Stimulated activated naive CD4-positive, alpha-beta T cell (primary cell): ENCODE results near the gene CCNY.
"Not testable (repeated sequence)": the region's sequence is repeated elsewhere in the genome, so short reads cannot be mapped to it uniquely, and the experiment has no call there.

Experiments
- DNase-seq, 6 experiments: peaks; one replicate each; lab custom pipeline; 2025; lab: John Stamatoyannopoulos, UW

CCNY gene

GRCh38 chr10:35384265-35384868, 48.1 kb downstream of the CCNY start:
- no peak for DNase-seq

DNA sequence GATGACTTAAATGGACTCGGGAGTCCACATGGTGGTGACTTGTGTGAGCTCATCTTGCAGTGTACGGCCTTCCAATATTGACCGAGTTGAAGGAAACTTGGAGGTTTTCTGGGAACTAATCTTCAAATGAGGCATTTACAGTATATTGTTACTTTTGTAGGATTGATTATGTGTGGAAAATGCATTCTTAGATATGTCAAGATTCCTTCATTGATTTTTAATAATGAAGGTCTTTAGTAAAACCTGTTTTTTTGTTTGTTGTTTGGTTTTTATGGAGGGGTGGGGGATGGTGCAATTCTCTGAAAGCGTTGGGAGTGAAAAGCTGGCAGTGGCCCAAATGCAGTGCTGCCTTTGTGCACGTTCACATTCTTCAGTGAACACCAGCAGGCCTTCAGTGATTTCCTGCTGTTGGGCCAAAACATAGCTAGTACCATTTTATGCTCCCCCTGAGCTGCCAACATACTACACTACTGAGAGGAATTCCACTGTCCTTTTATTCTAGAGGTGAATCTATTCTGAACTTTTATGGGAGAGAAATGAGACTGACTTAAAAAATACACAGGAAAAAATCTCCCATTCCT, 50.4 kb downstream of the CCNY start:
- DNase-seq: no peak

- DNase-seq: no peak
These were observed 51.5 kb downstream of the CCNY start for GRCh38 chr10:35387768-35388167.

GRCh38 chr10:35388197-35388596, 51.9 kb downstream of the CCNY start:
- DNase-seq: no peak

- DNase-seq: no peak
These were observed 52.4 kb downstream of the CCNY start for GRCh38 chr10:35388682-35389081.

DNA sequence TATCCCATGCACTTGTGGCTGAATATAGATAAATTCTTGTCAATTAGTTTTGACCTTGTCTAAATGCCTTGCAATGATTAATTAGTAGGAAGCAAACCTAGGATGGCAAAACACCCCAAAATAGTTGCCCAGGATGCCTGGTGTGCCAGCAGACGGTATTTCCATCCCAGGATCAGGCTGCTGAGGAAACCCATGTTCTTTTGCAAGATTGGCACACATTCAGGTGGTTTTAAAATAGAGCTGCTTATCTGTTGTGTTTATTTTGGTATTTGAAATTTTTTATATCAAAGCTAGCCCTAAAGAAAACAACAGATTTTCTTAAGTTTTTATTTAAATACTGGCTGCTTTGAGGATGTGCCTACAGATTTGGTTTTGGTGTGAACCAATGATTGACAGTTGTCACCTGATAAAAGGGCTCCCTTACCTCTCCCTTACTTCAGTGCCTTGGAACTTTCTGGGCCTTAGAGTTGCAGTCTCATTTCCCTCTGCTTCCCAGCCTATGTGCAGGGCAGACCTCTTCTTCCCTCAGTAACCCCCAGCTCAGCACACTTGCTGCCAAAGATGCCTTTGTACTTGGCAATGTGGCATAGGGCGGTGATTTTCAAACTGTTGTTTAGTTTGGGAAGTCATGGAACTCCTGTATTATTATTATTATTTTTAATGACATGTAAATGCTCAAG, 54.0 kb downstream of the CCNY start:
- DNase-seq: no peak

DNA sequence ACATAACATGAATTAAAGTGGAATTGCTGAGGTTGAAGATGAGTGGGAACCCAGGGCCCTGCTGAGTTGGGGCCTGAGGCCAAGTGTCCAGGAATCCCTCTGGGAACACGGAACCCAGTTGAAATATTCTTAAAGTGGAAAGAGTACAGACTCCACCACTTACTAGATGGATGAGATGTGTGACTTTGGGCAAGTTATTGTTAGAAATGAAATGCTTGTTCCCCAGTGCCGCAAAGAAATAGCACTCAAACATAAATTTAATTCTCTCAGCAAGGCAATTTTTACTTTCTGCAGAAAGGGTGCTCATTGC, 54.5 kb downstream of the CCNY start:
- no peak for DNase-seq

- no peak for DNase-seq
These were observed 55.0 kb downstream of the CCNY start for GRCh38 chr10:35391153-35391953.

GRCh38 chr10:35391954-35392262, 55.6 kb downstream of the CCNY start:
- DNase-seq: no peak

DNA sequence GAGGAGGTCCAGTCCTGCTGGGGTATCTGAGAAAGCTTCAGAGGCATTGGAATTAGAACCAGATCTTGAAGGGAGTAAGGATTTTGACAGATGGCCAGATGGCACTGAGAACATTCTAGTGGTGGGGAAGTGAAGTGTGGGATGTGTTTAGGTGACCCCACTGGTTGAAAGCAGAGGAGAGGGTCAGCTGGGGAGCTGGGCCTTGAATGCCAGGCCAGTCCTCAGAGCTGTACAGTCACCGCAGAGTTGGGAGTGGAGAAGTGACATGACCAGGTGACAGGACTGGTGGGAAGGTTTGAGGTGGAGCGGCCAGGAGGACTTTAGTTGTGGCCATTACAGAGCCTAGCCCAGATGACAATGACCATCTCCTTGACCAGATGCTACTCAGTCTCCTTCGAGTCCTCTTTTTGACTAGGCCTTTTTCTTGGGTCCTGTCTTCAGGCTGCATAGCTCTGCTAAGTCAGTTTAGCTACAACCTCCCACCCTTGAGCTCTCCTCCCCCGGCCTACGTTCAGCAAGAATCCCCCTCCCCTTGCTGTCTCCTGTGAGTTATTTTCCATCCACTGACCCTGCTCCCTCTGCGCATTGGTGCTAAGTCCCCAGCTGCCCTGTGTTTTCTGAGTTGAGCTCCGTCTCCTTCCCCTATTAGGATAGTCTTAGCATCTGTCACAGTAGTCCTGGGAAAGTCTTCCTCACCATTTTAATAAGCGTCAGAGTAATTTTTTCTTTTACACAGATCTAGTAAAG, 56.3 kb downstream of the CCNY start:
- DNase-seq: no peak

DNA sequence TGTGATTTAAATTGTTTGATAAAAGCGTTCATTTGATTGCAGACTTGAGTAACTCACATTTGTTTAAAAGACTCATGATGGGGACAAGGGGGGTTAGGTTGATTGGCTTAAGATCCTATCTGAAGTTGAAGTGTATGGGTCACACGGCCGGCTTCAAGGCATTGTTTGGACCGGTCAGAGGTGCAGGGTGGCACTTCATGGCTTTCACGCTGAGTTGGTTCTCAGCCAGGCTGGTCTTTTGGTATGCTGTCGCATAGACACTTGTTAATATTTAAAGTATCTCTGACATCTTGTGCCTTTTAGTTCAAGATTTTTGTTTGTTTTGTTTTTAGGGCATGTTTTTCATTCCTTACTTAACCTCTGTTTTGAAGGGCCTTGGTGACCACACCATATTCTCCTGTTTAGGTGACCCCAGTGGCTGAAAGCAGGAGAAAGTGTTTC, 58.1 kb downstream of the CCNY start:
- no peak for DNase-seq

- DNase-seq: no peak
These were observed 58.6 kb downstream of the CCNY start for GRCh38 chr10:35394934-35395333.

DNA sequence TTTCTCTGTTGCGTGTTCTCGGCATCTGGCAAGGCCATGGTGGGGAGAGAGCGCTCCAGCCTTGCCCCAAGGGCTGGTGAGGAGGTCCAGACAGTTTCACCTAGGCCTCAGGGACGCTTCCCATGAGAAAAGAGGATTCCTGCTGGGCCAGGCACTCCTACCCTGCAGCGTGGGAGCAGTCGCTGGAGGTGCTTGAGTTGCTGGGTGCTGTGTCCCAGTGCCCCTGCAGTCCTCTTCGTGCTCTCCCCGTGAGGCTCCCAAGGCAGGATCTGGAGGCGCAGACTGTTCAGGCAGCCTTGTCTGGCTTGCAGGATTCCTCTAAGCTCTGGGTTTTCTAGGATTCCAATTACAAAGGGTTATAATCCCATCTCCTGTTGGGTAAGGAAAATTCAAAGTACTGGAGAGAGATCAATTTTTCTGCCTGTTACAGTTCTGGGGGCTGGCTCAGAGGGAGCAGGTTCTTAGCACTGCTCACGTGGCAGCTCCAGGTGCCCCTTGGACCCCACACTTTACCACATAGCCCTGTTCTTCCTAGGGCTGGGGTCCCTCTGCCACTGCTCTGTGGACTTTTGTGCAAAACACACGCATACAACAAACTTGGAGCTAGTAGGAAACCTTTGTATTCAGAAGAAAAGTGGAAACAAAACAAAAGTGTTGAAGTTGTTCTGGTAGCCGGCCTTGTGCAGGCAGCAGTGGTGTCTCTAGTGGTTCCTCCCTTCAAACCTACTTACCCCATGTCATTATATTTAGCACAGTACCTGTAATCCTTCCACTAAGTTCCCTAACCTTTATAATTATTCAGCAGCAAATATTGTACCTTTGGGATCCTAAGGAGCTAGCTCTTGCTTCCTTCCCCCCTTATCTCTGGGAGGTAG, 60.5 kb downstream of the CCNY start:
- no peak for DNase-seq

DNA sequence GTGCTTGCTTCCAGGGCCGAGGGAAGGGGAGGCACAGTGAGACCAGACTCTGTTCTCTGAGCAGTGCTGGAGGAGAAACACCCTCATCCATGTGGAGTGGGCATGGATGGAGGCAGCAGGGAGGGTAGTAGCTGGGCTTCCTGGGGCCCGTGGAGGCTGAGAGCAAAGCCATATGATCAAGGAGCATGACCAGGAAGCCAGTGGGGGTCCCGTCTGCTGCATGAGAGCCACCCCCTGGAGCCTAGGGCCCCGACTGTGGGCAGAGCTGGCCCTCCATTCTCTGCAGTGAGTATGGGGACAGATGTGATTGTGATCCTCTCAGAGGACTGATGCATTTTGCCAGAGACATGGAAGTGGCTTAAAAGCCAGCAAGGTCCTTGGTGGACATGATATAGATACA, 61.6 kb downstream of the CCNY start:
- no peak for DNase-seq

DNA sequence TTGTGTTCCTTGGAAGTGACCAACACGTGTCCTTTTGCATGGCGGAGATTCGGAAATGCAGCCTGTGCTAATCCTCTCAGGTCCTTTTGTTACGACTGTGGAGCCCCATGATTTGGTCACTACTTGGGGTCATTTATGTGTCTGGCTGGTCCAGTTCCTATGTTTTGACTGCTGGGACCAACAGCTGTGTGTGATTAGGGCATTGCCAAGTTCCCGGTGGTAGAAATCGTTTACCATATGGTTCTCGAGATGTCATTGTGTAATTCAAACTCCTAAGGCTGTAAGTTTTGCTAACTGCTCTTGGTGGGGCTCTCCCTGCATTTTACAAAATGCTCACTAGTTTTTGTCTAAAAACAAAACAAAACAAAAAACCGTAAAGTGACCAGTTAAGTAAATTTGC, 62.0 kb downstream of the CCNY start:
- no peak for DNase-seq

- DNase-seq: no peak
These were observed 62.6 kb downstream of the CCNY start for GRCh38 chr10:35398908-35399307.

DNA sequence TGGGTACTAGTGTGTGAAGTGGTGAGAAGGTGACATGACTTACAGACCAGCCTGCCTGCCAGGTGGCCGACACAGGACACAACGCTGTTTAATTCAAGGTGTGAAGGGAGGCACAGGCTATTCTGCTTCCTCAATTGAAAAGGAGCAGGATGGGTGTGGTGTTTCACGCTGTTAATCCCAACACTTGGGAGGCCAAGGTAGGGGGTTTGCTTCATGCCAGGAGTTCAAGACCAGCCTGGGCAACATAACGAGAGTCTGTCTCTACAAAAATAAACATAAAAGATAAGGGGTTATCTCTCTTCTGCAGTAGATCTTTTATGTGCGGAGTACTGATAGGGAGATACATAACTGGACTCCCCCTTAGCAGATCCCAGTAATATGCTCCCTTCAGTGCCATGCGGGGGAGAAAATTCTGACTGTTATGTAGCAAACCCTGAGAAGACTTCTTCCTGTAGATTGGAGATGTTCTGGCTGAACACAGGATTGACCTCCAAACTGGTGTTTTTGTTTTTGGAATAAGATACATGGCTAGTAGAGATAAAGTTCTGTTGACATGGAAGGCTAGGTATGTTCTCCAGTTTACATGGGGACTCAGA, 63.2 kb downstream of the CCNY start:
- DNase-seq: no peak

DNA sequence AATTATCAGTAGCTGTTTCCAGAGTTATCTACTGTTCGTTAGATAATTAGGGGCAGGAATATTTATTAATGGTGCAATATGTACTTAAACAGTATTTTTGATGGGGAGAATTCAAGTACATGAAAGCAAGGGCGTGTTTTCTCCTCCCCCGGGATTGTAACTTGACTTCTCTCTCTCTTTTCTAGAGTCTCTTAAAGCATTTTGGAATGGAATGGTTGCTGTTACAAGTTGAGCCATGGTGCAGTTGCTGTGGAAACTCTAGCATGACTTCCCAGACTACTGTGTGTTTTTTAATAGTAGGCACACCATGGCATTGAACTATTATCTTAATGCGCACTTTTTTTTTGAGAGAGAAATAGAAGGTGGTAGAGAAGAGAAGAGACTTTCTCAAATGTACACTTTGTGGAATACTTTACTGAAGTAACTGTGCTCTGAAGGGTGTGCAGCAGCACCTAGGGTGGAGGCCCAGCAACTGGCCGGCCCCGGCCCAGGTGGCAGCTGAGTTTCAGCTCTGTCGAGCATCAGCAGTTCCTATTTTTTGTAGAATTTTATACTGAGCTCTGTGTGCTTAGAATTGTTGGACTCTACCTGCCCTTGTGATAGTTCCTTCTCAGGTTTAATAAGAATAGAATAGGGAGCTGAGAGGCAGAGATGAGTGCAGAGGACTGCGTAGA, 64.4 kb downstream of the CCNY start:
- no peak for DNase-seq

DNA sequence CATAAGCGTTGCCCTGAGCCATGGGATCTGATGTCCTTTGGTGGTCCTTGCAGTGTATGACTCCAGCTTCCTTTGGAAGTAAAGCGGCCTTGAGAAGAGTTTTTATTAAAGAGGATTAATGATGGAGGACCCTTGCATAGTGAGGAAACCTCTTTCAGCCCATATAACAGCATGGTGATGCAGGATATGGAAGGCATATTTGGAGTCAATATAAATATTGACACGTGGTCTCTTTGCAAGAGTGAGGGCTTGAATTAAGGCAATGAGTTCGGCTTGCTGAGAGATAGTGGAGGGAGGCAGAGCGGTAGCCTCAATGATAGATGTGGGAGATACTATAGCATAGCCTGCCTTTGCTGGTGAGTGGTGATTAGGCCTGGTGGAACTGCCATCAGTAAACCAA, 67.2 kb downstream of the CCNY start:
- not testable (repeated sequence) for DNase-seq

GRCh38 chr10:35404077-35404476, 67.8 kb downstream of the CCNY start:
- not testable (repeated sequence) for DNase-seq
